ENCODE results near the gene NOP53. TPM values are rescaled to one million over a fixed set of nuclear protein-coding genes. Genes with fewer than 3 reads are reported as not detected.

The NOP53 gene
- total and polyA plus RNA-seq, 4 donors, result 25.8 to 85.5 (median 38.6) TPM

DNA sequence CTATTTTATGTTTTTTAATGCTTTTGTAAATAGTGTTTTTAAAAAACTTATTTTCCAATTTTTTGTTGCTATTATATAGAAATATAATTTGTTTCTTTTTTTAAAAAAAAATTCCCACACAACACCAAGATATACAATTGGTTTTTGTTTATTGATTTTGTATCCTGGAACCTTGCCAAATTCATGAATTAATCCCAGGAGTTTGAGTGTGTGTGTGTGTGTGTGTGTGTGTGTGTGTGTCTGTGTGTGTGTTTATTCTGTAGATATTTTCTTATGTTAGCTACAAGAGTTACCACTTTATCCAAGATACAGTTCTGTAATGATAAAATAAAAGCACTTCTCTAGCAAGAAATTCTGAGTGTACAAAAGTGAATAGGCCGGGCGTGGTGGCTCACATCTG, 51.4 kb downstream of the NOP53 start:
- Histone ChIP-seq H3K36me3 (ENCODE audit: control insufficient read depth in 4 of 4, insufficient read depth in 3 of 4, low read depth in 1 of 4, low read length in 3 of 4) (no peaks in the 10 kb centered on the region), H3K27ac (ENCODE audit: low read depth in 1 of 2, low read length in 2 of 2) (no peak overlapping the region), H3K9ac (ENCODE audit: low read depth in 1 of 2, low read length in 2 of 2) (no peak overlapping the region), H3K4me3 (ENCODE audit: low read depth in 1 of 3, low read length in 3 of 3) (no peak overlapping the region), H3K9me3 (ENCODE audit: control insufficient read depth in 4 of 4, low read length in 3 of 4) (no peaks in the 10 kb centered on the region), H3K27me3 (ENCODE audit: control insufficient read depth in 4 of 4, insufficient read depth in 4 of 4, low read length in 3 of 4) (no peaks in the 10 kb centered on the region), H3K4me1 (ENCODE audit: control insufficient read depth in 4 of 4, insufficient read depth in 4 of 4, low read length in 3 of 4) (no peaks in the 10 kb centered on the region)
- WGBS, result 94% methylated on average over 2 of the region's 2 CpGs
- no peak for DNase-seq (ENCODE audit: low spot score)
- TF ChIP-seq GABPA (IDR thresholded peaks at IDR 0.05 in 1 of 2, conservative IDR thresholded peaks at IDR 0.05 in 1 of 2) (no peak), JUND (IDR thresholded peaks at IDR 0.05) (no peak), HNF4G (IDR thresholded peaks at IDR 0.05) (no peak), NR2F2 (IDR thresholded peaks at IDR 0.05) (no peak), RXRA (IDR thresholded peaks at IDR 0.05) (no peak)

DNA sequence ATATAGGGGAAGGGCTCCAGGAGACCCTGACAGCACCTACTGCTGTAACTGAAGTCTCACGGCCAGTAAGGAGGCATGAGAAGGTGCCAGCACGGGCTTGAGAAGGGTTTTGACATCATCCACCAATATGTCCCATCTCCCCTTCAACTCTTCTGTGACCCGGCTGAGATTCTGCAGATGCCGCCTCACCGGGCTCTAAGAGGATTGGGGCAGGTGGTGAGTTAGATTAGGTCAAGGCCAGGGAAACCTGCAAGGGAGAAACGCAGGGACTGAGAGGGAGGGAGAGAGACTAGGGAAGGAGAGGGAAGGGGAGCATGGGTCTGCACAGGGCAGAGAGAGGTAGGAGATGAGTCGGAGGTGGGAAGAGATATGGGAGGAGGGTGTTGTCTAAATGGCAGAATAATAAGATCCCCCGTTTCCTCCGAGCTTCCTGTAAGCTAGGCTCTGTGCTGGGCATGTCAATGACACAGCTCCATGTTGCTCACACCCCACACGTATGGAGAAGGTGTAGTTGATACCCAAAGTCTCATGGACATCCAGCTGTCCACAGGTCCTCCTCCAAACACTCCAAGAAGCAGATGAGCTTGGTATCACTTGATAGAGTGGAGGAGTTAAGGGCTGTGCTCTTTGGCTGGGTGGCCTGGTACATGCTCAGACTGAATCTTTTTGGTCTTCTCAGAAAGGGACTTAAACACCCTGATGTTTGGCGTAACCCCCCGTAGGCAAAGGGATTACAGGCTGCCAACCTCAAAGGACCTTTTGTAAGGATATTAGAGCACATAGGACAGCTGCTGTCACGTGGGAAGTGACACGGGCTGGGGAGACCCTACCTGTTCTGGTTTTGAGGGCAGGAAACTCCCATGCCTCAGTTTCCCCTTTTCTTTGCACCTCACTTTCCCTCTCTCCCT, 52.9 kb downstream of the NOP53 start:
- Histone ChIP-seq H3K27me3 (ENCODE audit: control insufficient read depth in 4 of 4, insufficient read depth in 4 of 4, low read length in 3 of 4) (no peaks in the 10 kb centered on the region), H3K4me3 (ENCODE audit: low read depth in 1 of 3, low read length in 3 of 3) (no peak overlapping the region), H3K36me3 (ENCODE audit: control insufficient read depth in 4 of 4, insufficient read depth in 3 of 4, low read depth in 1 of 4, low read length in 3 of 4) (no peaks in the 10 kb centered on the region), H3K27ac (ENCODE audit: low read depth in 1 of 2, low read length in 2 of 2) (no peak overlapping the region), H3K4me1 (ENCODE audit: control insufficient read depth in 4 of 4, insufficient read depth in 4 of 4, low read length in 3 of 4) (no peaks in the 10 kb centered on the region), H3K9me3 (ENCODE audit: control insufficient read depth in 4 of 4, low read length in 3 of 4) (no peaks in the 10 kb centered on the region), H3K9ac (ENCODE audit: low read depth in 1 of 2, low read length in 2 of 2) (no peak overlapping the region)
- WGBS, result 51% methylated on average over 14 of the region's 14 CpGs
- TF ChIP-seq SP1 (IDR thresholded peaks at IDR 0.05), result no peak
- no peak for TF ChIP-seq JUND (IDR thresholded peaks at IDR 0.05)
- TF ChIP-seq FOXA1 (IDR thresholded peaks at IDR 0.05), result no peak
- TF ChIP-seq, protein P1, sequence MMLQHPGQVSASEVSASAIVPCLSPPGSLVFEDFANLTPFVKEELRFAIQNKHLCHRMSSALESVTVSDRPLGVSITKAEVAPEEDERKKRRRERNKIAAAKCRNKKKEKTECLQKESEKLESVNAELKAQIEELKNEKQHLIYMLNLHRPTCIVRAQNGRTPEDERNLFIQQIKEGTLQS (IDR thresholded peaks at IDR 0.05), result no peak
- TF ChIP-seq, protein P2, sequence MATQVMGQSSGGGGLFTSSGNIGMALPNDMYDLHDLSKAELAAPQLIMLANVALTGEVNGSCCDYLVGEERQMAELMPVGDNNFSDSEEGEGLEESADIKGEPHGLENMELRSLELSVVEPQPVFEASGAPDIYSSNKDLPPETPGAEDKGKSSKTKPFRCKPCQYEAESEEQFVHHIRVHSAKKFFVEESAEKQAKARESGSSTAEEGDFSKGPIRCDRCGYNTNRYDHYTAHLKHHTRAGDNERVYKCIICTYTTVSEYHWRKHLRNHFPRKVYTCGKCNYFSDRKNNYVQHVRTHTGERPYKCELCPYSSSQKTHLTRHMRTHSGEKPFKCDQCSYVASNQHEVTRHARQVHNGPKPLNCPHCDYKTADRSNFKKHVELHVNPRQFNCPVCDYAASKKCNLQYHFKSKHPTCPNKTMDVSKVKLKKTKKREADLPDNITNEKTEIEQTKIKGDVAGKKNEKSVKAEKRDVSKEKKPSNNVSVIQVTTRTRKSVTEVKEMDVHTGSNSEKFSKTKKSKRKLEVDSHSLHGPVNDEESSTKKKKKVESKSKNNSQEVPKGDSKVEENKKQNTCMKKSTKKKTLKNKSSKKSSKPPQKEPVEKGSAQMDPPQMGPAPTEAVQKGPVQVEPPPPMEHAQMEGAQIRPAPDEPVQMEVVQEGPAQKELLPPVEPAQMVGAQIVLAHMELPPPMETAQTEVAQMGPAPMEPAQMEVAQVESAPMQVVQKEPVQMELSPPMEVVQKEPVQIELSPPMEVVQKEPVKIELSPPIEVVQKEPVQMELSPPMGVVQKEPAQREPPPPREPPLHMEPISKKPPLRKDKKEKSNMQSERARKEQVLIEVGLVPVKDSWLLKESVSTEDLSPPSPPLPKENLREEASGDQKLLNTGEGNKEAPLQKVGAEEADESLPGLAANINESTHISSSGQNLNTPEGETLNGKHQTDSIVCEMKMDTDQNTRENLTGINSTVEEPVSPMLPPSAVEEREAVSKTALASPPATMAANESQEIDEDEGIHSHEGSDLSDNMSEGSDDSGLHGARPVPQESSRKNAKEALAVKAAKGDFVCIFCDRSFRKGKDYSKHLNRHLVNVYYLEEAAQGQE (IDR thresholded peaks at IDR 0.05), result no peak
- TF ChIP-seq GABPA (IDR thresholded peaks at IDR 0.05 in 1 of 2, conservative IDR thresholded peaks at IDR 0.05 in 1 of 2), result no peak
- no peak for TF ChIP-seq NR2F2 (IDR thresholded peaks at IDR 0.05)
- TF ChIP-seq, protein P3, sequence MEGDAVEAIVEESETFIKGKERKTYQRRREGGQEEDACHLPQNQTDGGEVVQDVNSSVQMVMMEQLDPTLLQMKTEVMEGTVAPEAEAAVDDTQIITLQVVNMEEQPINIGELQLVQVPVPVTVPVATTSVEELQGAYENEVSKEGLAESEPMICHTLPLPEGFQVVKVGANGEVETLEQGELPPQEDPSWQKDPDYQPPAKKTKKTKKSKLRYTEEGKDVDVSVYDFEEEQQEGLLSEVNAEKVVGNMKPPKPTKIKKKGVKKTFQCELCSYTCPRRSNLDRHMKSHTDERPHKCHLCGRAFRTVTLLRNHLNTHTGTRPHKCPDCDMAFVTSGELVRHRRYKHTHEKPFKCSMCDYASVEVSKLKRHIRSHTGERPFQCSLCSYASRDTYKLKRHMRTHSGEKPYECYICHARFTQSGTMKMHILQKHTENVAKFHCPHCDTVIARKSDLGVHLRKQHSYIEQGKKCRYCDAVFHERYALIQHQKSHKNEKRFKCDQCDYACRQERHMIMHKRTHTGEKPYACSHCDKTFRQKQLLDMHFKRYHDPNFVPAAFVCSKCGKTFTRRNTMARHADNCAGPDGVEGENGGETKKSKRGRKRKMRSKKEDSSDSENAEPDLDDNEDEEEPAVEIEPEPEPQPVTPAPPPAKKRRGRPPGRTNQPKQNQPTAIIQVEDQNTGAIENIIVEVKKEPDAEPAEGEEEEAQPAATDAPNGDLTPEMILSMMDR (IDR thresholded peaks at IDR 0.05; ENCODE audit: low read depth, low read length, missing input control), result no peak
- no peak for TF ChIP-seq FOXA2 (IDR thresholded peaks at IDR 0.05)
- TF ChIP-seq TAF1 (conservative IDR thresholded peaks at IDR 0.05), result no peak
- TF ChIP-seq, protein P4, sequence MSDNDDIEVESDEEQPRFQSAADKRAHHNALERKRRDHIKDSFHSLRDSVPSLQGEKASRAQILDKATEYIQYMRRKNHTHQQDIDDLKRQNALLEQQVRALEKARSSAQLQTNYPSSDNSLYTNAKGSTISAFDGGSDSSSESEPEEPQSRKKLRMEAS (IDR thresholded peaks at IDR 0.05), result no peak
- TF ChIP-seq, protein P5, sequence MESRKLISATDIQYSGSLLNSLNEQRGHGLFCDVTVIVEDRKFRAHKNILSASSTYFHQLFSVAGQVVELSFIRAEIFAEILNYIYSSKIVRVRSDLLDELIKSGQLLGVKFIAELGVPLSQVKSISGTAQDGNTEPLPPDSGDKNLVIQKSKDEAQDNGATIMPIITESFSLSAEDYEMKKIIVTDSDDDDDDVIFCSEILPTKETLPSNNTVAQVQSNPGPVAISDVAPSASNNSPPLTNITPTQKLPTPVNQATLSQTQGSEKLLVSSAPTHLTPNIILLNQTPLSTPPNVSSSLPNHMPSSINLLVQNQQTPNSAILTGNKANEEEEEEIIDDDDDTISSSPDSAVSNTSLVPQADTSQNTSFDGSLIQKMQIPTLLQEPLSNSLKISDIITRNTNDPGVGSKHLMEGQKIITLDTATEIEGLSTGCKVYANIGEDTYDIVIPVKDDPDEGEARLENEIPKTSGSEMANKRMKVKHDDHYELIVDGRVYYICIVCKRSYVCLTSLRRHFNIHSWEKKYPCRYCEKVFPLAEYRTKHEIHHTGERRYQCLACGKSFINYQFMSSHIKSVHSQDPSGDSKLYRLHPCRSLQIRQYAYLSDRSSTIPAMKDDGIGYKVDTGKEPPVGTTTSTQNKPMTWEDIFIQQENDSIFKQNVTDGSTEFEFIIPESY (IDR thresholded peaks at IDR 0.05), result no peak
- TF ChIP-seq HNF4A (conservative IDR thresholded peaks at IDR 0.05), result no peak
- TF ChIP-seq HNF4G (IDR thresholded peaks at IDR 0.05), result no peak
- no peak for TF ChIP-seq RAD21 (IDR thresholded peaks at IDR 0.05)
- TF ChIP-seq YY1 (IDR thresholded peaks at IDR 0.05), result no peak
- TF ChIP-seq RXRA (IDR thresholded peaks at IDR 0.05), result no peak
- TF ChIP-seq EGR1 (IDR thresholded peaks at IDR 0.05; ENCODE audit: low read depth in 2 of 2), result no peak
- DNase-seq (ENCODE audit: low spot score), result no peak
